K562 (cell line): Measurements from ENCODE around the gene PAX5. TPM values are rescaled to one million over a fixed set of nuclear protein-coding genes. Genes with fewer than 3 reads are reported as not detected.

Source experiments
- AFF1 ChIP-seq, 2 experiments: fragments of 450-650 bp; IDR thresholded peaks; 2 replicates each; pipeline ENCODE4 v1.6.1; 2018; ENCODE audit warnings: mild to moderate bottlenecking in 2 of 2, low read depth in 1 of 2; ENCODE audit not compliant: partially characterized antibody in 2 of 2
- CBFA2T3 ChIP-seq: fragments of 450-650 bp; IDR thresholded peaks from 2 replicates; pipeline ENCODE4 v1.6.1; 2017
- CBX3 ChIP-seq, 2 experiments: IDR thresholded peaks; 1 replicate in 1 of 2; 2 replicates in 1 of 2; pipeline ENCODE4 v1.6.1; 2012; ENCODE audit warnings: inconsistent platforms in 2 of 2, low read length in 2 of 2, borderline replicate concordance in 1 of 2, control low read depth in 1 of 2
- JUN ChIP-seq, 2 experiments: sonication (generic) in 1 of 2; formaldehyde crosslinking in 1 of 2; IDR thresholded peaks; 2 replicates each; pipeline versions ENCODE4 v1.6.1 to v1.8.0; 2012 to 2022; ENCODE audit warnings: borderline replicate concordance in 2 of 2, mild to moderate bottlenecking in 2 of 2, improper control_type of control experiment in 1 of 2, low read depth in 1 of 2, low read length in 1 of 2, missing genetic modification reagents in 1 of 2
- polyA plus RNA-seq, 8 experiments: library from polyadenylated mRNA; depleted of rRNA in 4 of 8; stranded (reverse) in 5 of 8; unstranded in 3 of 8; fragments of >200 nt; fragmentation: Nextera tagmentation in 2 of 8; fragmentation: Illumina TruSeq in 1 of 8; extraction: Ambion mirVana in 2 of 8; extraction: Trizol in 1 of 8; gene quantifications; 2 replicates each; pipeline versions ENCODE4 v1.2.1 to v1.2.3, GENCODE V29; 2011 to 2014; ENCODE audit warnings: inconsistent platforms in 1 of 8, missing spikeins in 1 of 8
- total RNA-seq, 7 experiments: library from RNA; depleted of rRNA in 6 of 7; stranded (reverse); fragments of >200 nt in 6 of 7; fragmentation: Illumina TruSeq in 2 of 7; extraction: Trizol in 2 of 7; gene quantifications; 2 replicates each; pipeline versions ENCODE4 v1.2.1 to v1.2.3, GENCODE V29; 2011 to 2021; ENCODE audit warnings: low replicate concordance in 1 of 7

Gene PAX5
- total and polyA plus RNA-seq, 9 of the 15 experiments (the other 6 are each of a cell fraction or from before 2014, with no cell fraction given) = 0.03 to 0.09 TPM; not detected in 7

- TF ChIP-seq AFF1 (IDR thresholded peaks at IDR 0.05; ENCODE audit: low read depth in 1 of 2, partially characterized antibody in 2 of 2) (no peak), CBX3 (IDR thresholded peaks at IDR 0.05; ENCODE audit: borderline replicate concordance in 1 of 2, low read length in 2 of 2) (no peak), CBFA2T3 (no peak), JUN (IDR thresholded peaks at IDR 0.05; ENCODE audit: borderline replicate concordance, low read depth, low read length) (no peak), JUN (CRISPR knock-in tag; IDR thresholded peaks at IDR 0.05; ENCODE audit: borderline replicate concordance) (no peak)
Measured at GRCh38 chr9:36816371-36816770, 217.7 kb downstream of the PAX5 start (continued).
